ENCODE results near the gene PIP4K2B. TPM values are rescaled to one million over a fixed set of nuclear protein-coding genes. Genes with fewer than 3 reads are reported as not detected.

The PIP4K2B gene
- total and polyA plus RNA-seq, 9 donors, result 32.1 to 95.3 (median 66.5) TPM

GRCh38 chr17:38745545-38745944, 53.8 kb downstream of the PIP4K2B start:
- no peak overlapping the region for H3K27ac ChIP-seq
- intact Hi-C loops (cut with DNase I), result no loop called here
- no peaks in the 10 kb centered on the region for H3K36me3 ChIP-seq
- 44 to 58% (median 47%) methylated on average over 4 of the region's 4 CpGs for WGBS, 3 donors
- no peaks in the 10 kb centered on the region for H3K27me3 ChIP-seq
- H3K9me3 ChIP-seq, result no peaks in the 10 kb centered on the region
- peak in 3 of 5 donors; percentile 39 to 66 (median 58) for DNase-seq
- TF ChIP-seq EP300 (IDR thresholded peaks at IDR 0.05) (no peak), POLR2A (IDR thresholded peaks at IDR 0.05) (no peak)
- TF ChIP-seq, protein P1, sequence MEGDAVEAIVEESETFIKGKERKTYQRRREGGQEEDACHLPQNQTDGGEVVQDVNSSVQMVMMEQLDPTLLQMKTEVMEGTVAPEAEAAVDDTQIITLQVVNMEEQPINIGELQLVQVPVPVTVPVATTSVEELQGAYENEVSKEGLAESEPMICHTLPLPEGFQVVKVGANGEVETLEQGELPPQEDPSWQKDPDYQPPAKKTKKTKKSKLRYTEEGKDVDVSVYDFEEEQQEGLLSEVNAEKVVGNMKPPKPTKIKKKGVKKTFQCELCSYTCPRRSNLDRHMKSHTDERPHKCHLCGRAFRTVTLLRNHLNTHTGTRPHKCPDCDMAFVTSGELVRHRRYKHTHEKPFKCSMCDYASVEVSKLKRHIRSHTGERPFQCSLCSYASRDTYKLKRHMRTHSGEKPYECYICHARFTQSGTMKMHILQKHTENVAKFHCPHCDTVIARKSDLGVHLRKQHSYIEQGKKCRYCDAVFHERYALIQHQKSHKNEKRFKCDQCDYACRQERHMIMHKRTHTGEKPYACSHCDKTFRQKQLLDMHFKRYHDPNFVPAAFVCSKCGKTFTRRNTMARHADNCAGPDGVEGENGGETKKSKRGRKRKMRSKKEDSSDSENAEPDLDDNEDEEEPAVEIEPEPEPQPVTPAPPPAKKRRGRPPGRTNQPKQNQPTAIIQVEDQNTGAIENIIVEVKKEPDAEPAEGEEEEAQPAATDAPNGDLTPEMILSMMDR (IDR thresholded peaks at IDR 0.05), result no peak
- H3K4me3 ChIP-seq, result no peak overlapping the region
- H3K4me1 ChIP-seq (ENCODE audit: insufficient read depth), result peaks cover 21% of the 10 kb centered on the region

DNA sequence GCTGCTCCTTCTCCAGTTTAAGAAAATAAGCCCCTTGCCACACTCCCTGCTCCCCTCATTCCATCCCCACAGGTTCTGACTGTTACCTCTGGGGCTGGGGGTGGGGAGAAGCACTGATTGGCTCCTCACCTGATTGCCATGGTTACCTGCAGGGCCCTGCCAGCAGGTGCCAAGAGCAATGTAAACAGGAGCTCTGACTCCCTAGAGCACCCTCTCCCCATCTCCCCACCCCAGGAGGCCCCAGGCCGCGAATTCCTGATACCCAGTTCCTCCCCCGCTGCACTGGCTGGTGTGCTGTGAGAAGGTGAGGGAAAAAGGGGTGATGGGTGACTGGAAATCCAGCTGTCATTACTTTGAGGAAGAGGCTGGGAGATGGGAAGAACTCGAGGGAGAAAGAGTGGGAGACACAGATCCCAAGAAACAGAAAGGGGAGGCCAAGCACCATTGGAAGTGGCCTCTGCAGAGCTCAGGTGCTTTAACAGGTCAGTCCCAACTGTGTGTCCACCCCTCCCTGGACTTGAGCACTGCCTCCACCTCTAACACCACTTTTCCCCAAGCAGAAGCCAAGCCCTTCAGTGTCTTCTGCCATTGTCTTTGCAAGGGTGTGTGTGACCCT, 55.7 kb downstream of the PIP4K2B start:
- Histone ChIP-seq H3K36me3 (no peaks in the 10 kb centered on the region), H3K9me3 (no peaks in the 10 kb centered on the region), H3K4me3 (no peak overlapping the region), H3K27me3 (no peaks in the 10 kb centered on the region), H3K27ac (no peak overlapping the region), H3K4me1 (ENCODE audit: insufficient read depth) (peaks cover 21% of the 10 kb centered on the region)
- no peak for TF ChIP-seq POLR2A (IDR thresholded peaks at IDR 0.05)
- TF ChIP-seq EP300 (IDR thresholded peaks at IDR 0.05), result no peak
- TF ChIP-seq, protein P1 (IDR thresholded peaks at IDR 0.05), result no peak
- intact Hi-C loops (cut with DNase I), result no loop called here
- DNase-seq, result peak in 1 of 5 donors; percentile 29
- WGBS, 3 donors, result 72 to 79% (median 78%) methylated on average over 4 of the region's 4 CpGs

DNA sequence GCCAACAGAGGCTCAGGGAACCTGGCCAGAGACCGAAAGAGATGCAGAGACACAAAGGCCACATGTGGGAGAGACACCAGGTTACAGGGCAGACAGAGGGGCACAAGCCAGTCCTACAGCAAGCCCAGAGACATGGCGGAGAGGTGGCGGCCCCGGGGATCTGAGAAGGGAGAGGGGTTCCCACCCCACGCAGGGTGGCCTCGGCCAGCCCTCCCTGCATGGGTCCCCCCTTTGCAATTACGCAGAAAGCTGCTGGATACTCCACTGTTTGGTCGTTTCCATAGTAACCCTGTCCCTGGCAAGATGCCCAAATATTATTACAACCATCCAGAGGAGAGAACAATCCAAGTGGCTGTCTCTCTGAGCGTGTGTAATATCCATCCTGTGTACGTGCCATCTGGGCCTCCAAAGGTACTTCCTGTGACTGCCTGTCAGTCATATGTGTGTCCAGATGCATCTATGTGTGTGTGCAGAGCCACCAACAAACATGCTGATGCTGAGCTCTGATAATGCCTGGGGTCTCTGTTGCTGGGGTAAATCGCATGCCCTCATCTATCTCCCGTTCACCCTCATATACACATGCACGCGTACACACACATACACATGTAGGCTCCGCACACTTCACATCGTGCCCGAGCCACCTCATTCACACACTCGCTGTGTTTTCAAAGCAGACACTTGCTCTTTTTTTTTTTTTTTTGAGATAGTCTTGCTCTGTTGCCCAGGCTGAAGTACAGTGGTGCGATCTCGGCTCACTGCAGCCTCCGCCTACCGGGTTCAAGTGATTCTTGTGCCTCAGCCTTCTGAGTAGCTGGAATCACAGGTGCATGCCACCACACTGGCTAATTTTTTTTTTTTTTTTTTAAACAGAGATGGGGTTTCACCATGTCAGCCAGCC, 56.7 kb downstream of the PIP4K2B start:
- H3K36me3 ChIP-seq, result no peaks in the 10 kb centered on the region
- TF ChIP-seq EP300 (IDR thresholded peaks at IDR 0.05), result no peak
- TF ChIP-seq, protein P1 (IDR thresholded peaks at IDR 0.05), result no peak
- TF ChIP-seq POLR2A (IDR thresholded peaks at IDR 0.05), result no peak
- H3K9me3 ChIP-seq, result no peaks in the 10 kb centered on the region
- no peak overlapping the region for H3K4me3 ChIP-seq
- H3K27ac ChIP-seq, result peak overlapping the region; percentile 44 to 55
- 39 to 42% (median 40%) methylated on average over 20 to 22 of the region's 22 CpGs for WGBS, 3 donors
- peaks cover 21% of the 10 kb centered on the region for H3K4me1 ChIP-seq (ENCODE audit: insufficient read depth)
- peak; percentile 63 to 89 (median 74) for DNase-seq
- intact Hi-C loops (cut with DNase I), result no loop called here
- no peaks in the 10 kb centered on the region for H3K27me3 ChIP-seq

DNA sequence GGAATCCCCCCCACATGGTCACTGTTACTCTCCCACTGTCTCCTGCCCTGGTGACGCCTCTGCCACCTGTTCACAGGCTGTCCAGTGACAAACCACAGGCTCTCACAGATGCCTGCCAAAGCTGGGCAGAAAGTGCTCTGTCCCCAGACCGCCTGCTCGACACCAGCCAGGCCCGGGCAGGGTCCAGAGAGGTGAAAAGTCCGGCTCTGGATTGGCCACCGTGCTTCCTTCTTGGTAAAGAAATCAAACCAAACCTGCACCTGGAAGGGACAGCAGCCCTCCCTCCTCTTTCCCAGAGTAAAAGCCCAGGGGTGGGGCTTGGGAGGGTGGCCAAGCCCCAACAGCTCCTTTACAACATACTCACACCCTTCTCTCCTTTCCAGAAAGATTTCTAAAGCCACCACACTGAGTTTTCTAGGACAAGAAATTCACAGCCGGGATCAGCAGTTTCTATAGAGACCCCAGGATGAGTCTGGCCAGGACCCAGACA, 57.4 kb downstream of the PIP4K2B start:
- peak in 2 of 5 donors; percentile 61 to 69 for DNase-seq
- Histone ChIP-seq H3K9me3 (no peaks in the 10 kb centered on the region), H3K27ac (peak overlapping the region; percentile 44 to 55), H3K4me3 (no peak overlapping the region), H3K36me3 (no peaks in the 10 kb centered on the region), H3K4me1 (ENCODE audit: insufficient read depth) (peaks cover 20% of the 10 kb centered on the region), H3K27me3 (no peaks in the 10 kb centered on the region)
- WGBS, 3 donors, result 31 to 47% (median 43%) methylated on average over 7 of the region's 7 CpGs
- TF ChIP-seq EP300 (IDR thresholded peaks at IDR 0.05), result no peak
- TF ChIP-seq, protein P1 (IDR thresholded peaks at IDR 0.05), result no peak
- no peak for TF ChIP-seq POLR2A (IDR thresholded peaks at IDR 0.05)
- intact Hi-C loops (cut with DNase I), result no loop called here
